ENCODE results near the gene UBE4A.

- TF ChIP-seq, protein P1, sequence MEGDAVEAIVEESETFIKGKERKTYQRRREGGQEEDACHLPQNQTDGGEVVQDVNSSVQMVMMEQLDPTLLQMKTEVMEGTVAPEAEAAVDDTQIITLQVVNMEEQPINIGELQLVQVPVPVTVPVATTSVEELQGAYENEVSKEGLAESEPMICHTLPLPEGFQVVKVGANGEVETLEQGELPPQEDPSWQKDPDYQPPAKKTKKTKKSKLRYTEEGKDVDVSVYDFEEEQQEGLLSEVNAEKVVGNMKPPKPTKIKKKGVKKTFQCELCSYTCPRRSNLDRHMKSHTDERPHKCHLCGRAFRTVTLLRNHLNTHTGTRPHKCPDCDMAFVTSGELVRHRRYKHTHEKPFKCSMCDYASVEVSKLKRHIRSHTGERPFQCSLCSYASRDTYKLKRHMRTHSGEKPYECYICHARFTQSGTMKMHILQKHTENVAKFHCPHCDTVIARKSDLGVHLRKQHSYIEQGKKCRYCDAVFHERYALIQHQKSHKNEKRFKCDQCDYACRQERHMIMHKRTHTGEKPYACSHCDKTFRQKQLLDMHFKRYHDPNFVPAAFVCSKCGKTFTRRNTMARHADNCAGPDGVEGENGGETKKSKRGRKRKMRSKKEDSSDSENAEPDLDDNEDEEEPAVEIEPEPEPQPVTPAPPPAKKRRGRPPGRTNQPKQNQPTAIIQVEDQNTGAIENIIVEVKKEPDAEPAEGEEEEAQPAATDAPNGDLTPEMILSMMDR (IDR thresholded peaks at IDR 0.05; ENCODE audit: borderline replicate concordance, extremely low read depth, low read length, poor library complexity, severe bottlenecking), result peak; percentile 24
- no peak for TF ChIP-seq EZH2 (IDR thresholded peaks at IDR 0.05; ENCODE audit: borderline replicate concordance, low read depth, low read length, severe bottlenecking)
These were observed 47.9 kb upstream of the UBE4A start for GRCh38 chr11:118311518-118311917.

All from DND-41 (cell line).